SU-DHL-6 (cell line): Measurements from ENCODE around the gene NT5C.

Experiments used
- H2AFZ ChIP-seq: fragments of 200-600 bp; sonication (generic); 2 replicates; pipeline ENCODE4 v1.6.1; 2014; ENCODE audit warnings: low read depth, mild to moderate bottlenecking, moderate library complexity, mixed read lengths, antibody characterized with exemption, low read length; ENCODE audit not compliant: severe bottlenecking
- H3F3A ChIP-seq: fragments of 200-600 bp; shearing (Covaris generic); 2 replicates; pipeline ENCODE4 v1.6.0; 2016; ENCODE audit warnings: antibody characterized with exemption, mild to moderate bottlenecking; ENCODE audit not compliant: insufficient read depth
- H3K27ac ChIP-seq: fragments of 200-600 bp; sonication (generic); 2 replicates; pipeline ENCODE4 v1.5.1; 2016; ENCODE audit warnings: low read depth, mild to moderate bottlenecking, low read length, moderate library complexity, mixed read lengths
- H3K27me3 ChIP-seq: fragments of 200-600 bp; sonication (generic), shearing (Covaris generic); 2 replicates; pipeline ENCODE4 v1.6.0; 2014; ENCODE audit warnings: mild to moderate bottlenecking, low read length
- H3K36me3 ChIP-seq: fragments of 200-600 bp; sonication (generic); 2 replicates; pipeline ENCODE4 v1.6.1; 2014; ENCODE audit warnings: mild to moderate bottlenecking, low read length, mixed read lengths
- H3K4me2 ChIP-seq: fragments of 300-600, 200-600 bp; shearing (Covaris generic), sonication (generic); 2 replicates; pipeline ENCODE4 v1.6.0; 2014; ENCODE audit warnings: low read length, low read depth, mild to moderate bottlenecking; ENCODE audit not compliant: poor library complexity, severe bottlenecking
- H3K4me3 ChIP-seq: fragments of 200-600 bp; sonication (generic); 2 replicates; pipeline ENCODE4 v1.5.1; 2014; ENCODE audit warnings: antibody characterized with exemption, low read length, mild to moderate bottlenecking, mixed read lengths; ENCODE audit not compliant: insufficient read depth, poor library complexity, severe bottlenecking
- H3K79me2 ChIP-seq: fragments of 200-600 bp; sonication (generic); 2 replicates; pipeline ENCODE4 v1.6.1; 2014; ENCODE audit warnings: mild to moderate bottlenecking, low read length, moderate library complexity; ENCODE audit not compliant: insufficient read depth
- H3K9ac ChIP-seq: fragments of 200-600 bp; sonication (generic); 2 replicates; pipeline ENCODE4 v1.7.0; 2014; ENCODE audit warnings: mild to moderate bottlenecking, low read length
- H3K9me2 ChIP-seq: fragments of 200-600 bp; sonication (generic); replicated peaks from 2 replicates; pipeline ENCODE4 v1.6.1; 2014; ENCODE audit warnings: low read length; ENCODE audit not compliant: insufficient read depth
- H3K9me3 ChIP-seq: fragments of 200-600 bp; sonication (generic); 2 replicates; pipeline ENCODE4 v1.6.1; 2014; ENCODE audit warnings: low read length, mixed read lengths; ENCODE audit not compliant: insufficient read depth
- H4K20me1 ChIP-seq: fragments of 200-600 bp; sonication (generic); 2 replicates; pipeline ENCODE4 v1.6.1; 2014; ENCODE audit warnings: low read depth, mild to moderate bottlenecking, antibody characterized with exemption, low read length, moderate library complexity, mixed read lengths
- CTCF ChIP-seq: fragments of 200-600 bp; sonication (generic); IDR thresholded peaks from one replicate; pipeline ENCODE4 v1.5.1; 2017; ENCODE audit warnings: antibody characterized with exemption, mild to moderate bottlenecking, low read length, moderate library complexity; ENCODE audit not compliant: insufficient read depth, poor library complexity, severe bottlenecking
- EZH2phosphoT487 ChIP-seq: fragments of 200-600 bp; sonication (generic), shearing (Covaris generic); conservative IDR thresholded peaks from 2 replicates; pipeline ENCODE4 v1.6.1; 2018; ENCODE audit warnings: mild to moderate bottlenecking, antibody characterized with exemption, low read length, moderate library complexity, mixed read lengths

The NT5C gene

GRCh38 chr17:75176625-75177024 is 45.1 kb upstream of the NT5C start:
- peaks cover 24% of the 10 kb centered on the region for H3F3A ChIP-seq
- H2AFZ ChIP-seq, result no peak overlapping the region
- H3K9me3 ChIP-seq, result no peaks in the 10 kb centered on the region
- TF ChIP-seq CTCF (no peak), EZH2phosphoT487 (no peak)
- H3K9me2 ChIP-seq, result no peaks in the 10 kb centered on the region
- H4K20me1 ChIP-seq, result peaks cover 6% of the 10 kb centered on the region; the same call in 1 of the 2 replicates
- H3K27ac ChIP-seq, result no peak overlapping the region
- H3K9ac ChIP-seq, result no peak overlapping the region
- no peak overlapping the region for H3K4me3 ChIP-seq
- H3K79me2 ChIP-seq, result peaks cover 76% of the 10 kb centered on the region
- no peaks in the 10 kb centered on the region for H3K27me3 ChIP-seq
- peaks cover 28% of the 10 kb centered on the region for H3K36me3 ChIP-seq
- no peak overlapping the region for H3K4me2 ChIP-seq

- H3K9me2 ChIP-seq, result no peaks in the 10 kb centered on the region
- H3K4me2 ChIP-seq, result no peak overlapping the region
- no peaks in the 10 kb centered on the region for H3K9me3 ChIP-seq
- peaks cover 30% of the 10 kb centered on the region for H3K36me3 ChIP-seq
- no peaks in the 10 kb centered on the region for H3K27me3 ChIP-seq
- H2AFZ ChIP-seq, result no peak overlapping the region
- H3K9ac ChIP-seq, result no peak overlapping the region
- H4K20me1 ChIP-seq, result no peaks in the 10 kb centered on the region
- peaks cover 22% of the 10 kb centered on the region for H3F3A ChIP-seq
- TF ChIP-seq CTCF, result no peak
- TF ChIP-seq EZH2phosphoT487, result no peak
- H3K4me3 ChIP-seq, result no peak overlapping the region
- H3K79me2 ChIP-seq, result peaks cover 76% of the 10 kb centered on the region
- no peak overlapping the region for H3K27ac ChIP-seq
Measured at GRCh38 chr17:75174996-75175395, 43.5 kb upstream of the NT5C start.

- no peak for TF ChIP-seq EZH2phosphoT487
- no peak for TF ChIP-seq CTCF
- H3K36me3 ChIP-seq, result peaks cover 23% of the 10 kb centered on the region; the same call in 1 of the 2 replicates
- H3K4me2 ChIP-seq, result no peak overlapping the region
- H3K4me3 ChIP-seq, result no peak overlapping the region
- no peaks in the 10 kb centered on the region for H3K9me3 ChIP-seq
- H2AFZ ChIP-seq, result no peak overlapping the region
- H3K9me2 ChIP-seq, result no peaks in the 10 kb centered on the region
- H3F3A ChIP-seq, result peaks cover 22% of the 10 kb centered on the region
- H3K9ac ChIP-seq, result no peak overlapping the region
- H4K20me1 ChIP-seq, result no peaks in the 10 kb centered on the region; the same call in 1 of the 2 replicates
- H3K27ac ChIP-seq, result no peak overlapping the region
- peaks cover 69% of the 10 kb centered on the region for H3K79me2 ChIP-seq
- no peaks in the 10 kb centered on the region for H3K27me3 ChIP-seq
Measured at GRCh38 chr17:75173526-75173925, 42.0 kb upstream of the NT5C start.
